Choroid plexus epithelial cell (primary cell): ENCODE data around the gene PARVB.

Experiments
- DNase-seq: peaks from one replicate; pipeline ENCODE4 v3.0.0-alpha.2; 2010; ENCODE audit warnings: low read depth
- H3K4me3 ChIP-seq: 2 replicates; pipeline ENCODE4 v1.5.1; 2011; ENCODE audit warnings: low read depth, mild to moderate bottlenecking, control low read depth, low read length, moderate library complexity
- TF ChIP-seq, protein P1 (sequence below): conservative IDR thresholded peaks from 2 replicates; pipeline ENCODE4 v1.5.1; 2011; ENCODE audit warnings: low read depth, mild to moderate bottlenecking, control low read depth, inconsistent platforms, low read length, moderate library complexity

Gene PARVB

DNA sequence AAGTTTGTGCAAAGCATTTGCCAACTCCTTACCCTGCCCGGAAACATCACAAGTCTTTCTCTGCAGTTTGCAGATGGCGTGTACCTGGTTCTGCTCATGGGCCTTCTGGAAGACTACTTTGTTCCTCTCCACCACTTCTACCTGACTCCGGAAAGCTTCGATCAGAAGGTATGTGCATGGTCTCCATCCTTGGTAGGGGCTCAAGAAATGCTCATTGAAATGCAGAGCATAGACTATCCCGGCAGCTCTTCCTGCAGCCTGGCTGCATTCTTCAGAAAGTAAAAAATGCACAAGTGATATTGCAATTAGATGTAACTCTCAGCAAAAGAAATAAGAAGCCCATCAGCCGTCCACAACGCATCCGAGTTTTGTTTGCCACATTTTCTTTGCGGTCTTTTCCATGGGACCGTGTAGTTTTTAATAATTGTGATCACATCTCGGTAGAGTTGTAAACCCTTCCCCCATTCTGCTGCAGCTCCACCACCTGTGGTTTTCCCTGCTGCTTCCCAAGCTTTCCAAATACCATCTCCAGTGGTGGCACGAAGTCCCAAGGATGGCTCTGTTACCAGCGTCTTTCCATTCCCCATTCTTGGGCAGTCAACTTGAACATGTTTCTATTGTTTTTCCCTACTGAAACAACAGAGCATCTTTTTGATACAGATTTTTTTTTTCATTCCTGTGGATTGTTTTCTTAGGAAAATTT is 134.0 kb downstream of the PARVB start:
- TF ChIP-seq, protein P1, sequence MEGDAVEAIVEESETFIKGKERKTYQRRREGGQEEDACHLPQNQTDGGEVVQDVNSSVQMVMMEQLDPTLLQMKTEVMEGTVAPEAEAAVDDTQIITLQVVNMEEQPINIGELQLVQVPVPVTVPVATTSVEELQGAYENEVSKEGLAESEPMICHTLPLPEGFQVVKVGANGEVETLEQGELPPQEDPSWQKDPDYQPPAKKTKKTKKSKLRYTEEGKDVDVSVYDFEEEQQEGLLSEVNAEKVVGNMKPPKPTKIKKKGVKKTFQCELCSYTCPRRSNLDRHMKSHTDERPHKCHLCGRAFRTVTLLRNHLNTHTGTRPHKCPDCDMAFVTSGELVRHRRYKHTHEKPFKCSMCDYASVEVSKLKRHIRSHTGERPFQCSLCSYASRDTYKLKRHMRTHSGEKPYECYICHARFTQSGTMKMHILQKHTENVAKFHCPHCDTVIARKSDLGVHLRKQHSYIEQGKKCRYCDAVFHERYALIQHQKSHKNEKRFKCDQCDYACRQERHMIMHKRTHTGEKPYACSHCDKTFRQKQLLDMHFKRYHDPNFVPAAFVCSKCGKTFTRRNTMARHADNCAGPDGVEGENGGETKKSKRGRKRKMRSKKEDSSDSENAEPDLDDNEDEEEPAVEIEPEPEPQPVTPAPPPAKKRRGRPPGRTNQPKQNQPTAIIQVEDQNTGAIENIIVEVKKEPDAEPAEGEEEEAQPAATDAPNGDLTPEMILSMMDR, result no peak
- H3K4me3 ChIP-seq, result no peak overlapping the region
- no peak for DNase-seq

DNA sequence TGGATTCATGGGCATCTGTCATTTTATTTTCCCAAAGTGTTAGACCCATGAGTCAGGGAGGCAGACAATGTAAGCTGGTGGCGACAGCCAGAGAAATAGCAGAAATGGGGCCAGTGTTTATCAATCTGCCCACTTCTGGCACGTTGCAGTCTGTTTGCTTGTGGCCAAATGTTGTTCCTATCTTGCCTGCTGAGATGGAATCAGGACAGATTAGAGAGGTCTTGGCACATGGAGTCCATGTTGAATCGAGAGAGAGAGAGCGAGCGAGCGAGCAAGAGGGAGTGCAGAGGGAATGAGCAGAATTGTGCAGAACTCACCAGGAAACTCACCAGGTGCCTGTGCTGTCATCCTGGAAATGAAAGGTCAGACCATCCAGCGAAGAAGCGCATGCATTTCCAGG is 134.7 kb downstream of the PARVB start:
- DNase-seq, result no peak
- TF ChIP-seq, protein P1, result no peak

DNA sequence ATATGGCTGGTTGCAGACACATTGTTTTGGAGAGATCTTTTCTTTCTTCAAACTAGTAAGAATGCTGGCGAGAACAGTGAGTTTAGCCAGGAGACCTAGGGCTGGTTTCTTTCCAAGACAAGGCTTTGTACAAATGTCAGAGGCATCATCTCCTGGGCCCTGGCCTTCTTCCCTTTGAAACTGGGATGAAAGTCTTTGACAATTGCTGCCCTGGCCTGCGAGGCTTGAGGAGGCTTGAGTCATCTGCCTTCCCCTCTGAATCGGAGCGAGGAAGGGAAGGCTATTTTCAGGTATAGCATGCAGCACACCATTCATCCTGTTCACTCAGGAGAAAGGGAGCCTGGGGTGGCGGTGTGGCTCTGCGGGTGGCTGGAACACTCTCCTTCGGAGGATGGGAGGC is 135.1 kb downstream of the PARVB start:
- DNase-seq, result no peak
- H3K4me3 ChIP-seq, result no peak overlapping the region
- TF ChIP-seq, protein P1, result no peak

More for the DNA sequence above, 134.7 kb downstream of the PARVB start:
- H3K4me3 ChIP-seq, result no peak overlapping the region

DNA sequence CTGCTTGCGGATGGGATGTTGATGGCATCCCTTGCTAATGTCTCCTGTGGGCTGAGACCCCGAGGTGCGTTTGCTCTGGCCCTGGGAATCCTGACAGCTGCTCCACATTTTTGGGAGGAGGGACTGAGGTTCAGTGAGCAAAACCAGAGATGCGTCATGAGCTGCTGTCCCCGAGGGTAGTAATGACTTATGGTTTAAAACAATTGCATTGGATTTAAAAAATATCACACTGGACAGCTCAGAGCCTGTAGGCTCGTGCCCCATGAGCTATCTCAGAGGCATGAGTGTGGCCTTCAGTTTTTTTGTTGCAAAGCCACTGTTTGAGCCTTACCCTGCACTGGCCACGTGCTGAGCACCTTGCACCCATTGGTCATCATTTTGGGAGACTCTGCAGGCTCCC is 135.7 kb downstream of the PARVB start:
- no peak for DNase-seq
- H3K4me3 ChIP-seq, result no peak overlapping the region
- TF ChIP-seq, protein P1, result no peak

DNA sequence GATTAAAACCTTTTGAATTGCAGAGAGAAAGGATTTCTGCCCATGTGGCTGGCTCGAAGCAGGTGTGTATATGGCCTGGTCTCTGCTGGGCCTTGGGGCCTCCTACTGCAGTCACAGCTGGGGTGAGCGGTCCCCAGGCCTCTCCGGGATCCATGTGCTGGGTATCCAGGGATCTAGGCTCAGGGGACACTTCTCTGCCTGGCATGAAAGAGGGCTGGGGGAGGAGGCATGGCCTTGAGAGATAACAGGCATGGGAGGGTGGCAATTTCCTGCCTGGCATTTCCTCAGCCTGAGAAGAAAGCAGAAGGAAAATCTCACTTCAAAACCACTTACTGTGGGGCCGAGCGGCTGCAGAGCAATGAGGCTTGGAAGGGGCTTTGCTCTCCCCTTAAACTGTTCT is 136.3 kb downstream of the PARVB start:
- no peak overlapping the region for H3K4me3 ChIP-seq
- TF ChIP-seq, protein P1, result no peak
- no peak for DNase-seq

GRCh38 chr22:44161673-44162072 is 137.6 kb downstream of the PARVB start:
- TF ChIP-seq, protein P1, result no peak
- no peak overlapping the region for H3K4me3 ChIP-seq
- DNase-seq, result no peak

DNA sequence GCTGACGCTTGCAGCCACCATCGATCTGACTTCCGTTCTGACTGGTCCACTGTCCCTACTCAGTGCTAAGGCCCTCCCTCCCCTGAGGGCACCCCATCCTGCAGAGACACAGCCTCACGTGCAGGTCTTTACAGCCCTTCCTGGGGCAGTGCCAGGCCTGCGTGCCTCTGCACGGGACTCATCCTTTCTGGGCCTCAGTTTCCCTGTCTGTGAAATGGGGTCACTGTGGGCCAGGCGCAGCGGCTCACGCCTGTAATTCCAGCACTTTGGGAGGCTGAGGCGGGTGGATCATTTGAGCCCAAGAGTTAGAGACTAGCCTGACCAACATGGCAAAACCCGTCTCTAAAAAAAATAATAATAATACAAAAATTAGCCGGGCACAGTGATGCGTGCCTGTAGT is 138.9 kb downstream of the PARVB start:
- no peak overlapping the region for H3K4me3 ChIP-seq
- TF ChIP-seq, protein P1, result no peak
- DNase-seq, result no peak
